Tibial nerve (tissue), 3 donors: ENCODE data around the gene AMDHD1.

Experiments used
- POLR2A ChIP-seq, 2 donors: fragments of 450-650 bp; IDR thresholded peaks; one replicate each; pipeline ENCODE4 v1.6.1; 2017; ENCODE audit warnings: antibody characterized with exemption in 2 of 2, mild to moderate bottlenecking in 2 of 2, moderate library complexity in 2 of 2
- TF ChIP-seq, protein P1 (sequence below), 5 experiments: fragments of 200-600 bp in 3 of 5; fragments of 450-650 bp in 2 of 5; sonication (generic) in 3 of 5; IDR thresholded peaks; one replicate each; pipeline ENCODE4 v1.5.1; 2016 to 2019; ENCODE audit warnings: antibody characterized with exemption in 5 of 5, mild to moderate bottlenecking in 3 of 5, moderate library complexity in 2 of 5

DNA sequence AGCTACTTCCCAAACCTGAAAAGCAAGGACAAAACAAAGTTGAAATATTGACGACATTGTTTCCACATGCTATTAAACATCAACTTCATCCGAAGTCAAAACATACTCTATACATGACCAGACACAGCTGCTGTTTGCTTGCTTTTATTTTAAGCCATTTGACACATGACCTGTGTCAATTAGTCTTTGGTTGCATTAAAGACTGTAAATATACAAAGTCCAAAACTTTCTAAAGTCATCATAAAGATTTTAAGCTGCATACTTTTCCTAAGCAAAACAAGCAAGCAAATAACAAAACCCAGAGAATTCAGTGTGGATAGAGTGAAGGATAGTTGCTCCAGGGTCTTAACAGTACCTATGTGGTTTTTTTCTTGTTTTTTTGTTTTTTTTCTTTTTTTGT is 31.2 kb downstream of the AMDHD1 start:
- TF ChIP-seq POLR2A (IDR thresholded peaks at IDR 0.05) = no peak
- TF ChIP-seq, protein P1, sequence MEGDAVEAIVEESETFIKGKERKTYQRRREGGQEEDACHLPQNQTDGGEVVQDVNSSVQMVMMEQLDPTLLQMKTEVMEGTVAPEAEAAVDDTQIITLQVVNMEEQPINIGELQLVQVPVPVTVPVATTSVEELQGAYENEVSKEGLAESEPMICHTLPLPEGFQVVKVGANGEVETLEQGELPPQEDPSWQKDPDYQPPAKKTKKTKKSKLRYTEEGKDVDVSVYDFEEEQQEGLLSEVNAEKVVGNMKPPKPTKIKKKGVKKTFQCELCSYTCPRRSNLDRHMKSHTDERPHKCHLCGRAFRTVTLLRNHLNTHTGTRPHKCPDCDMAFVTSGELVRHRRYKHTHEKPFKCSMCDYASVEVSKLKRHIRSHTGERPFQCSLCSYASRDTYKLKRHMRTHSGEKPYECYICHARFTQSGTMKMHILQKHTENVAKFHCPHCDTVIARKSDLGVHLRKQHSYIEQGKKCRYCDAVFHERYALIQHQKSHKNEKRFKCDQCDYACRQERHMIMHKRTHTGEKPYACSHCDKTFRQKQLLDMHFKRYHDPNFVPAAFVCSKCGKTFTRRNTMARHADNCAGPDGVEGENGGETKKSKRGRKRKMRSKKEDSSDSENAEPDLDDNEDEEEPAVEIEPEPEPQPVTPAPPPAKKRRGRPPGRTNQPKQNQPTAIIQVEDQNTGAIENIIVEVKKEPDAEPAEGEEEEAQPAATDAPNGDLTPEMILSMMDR (IDR thresholded peaks at IDR 0.05) = no peak
